GM23338 (cell line): ENCODE data around the gene CSGALNACT2. TPM values are rescaled to one million over a fixed set of nuclear protein-coding genes. Genes with fewer than 3 reads are reported as not detected.

Source experiments
- ATAC-seq: fragments of 200-7000 bp; cut with Tn5 transposase; 3 replicates; pipeline ENCODE4 v1.9.1; 2020
- DNase-seq: peaks from one replicate; pipeline ENCODE4 v3.0.0-alpha.2; 2015; ENCODE audit warnings: low spot score
- H2AFZ ChIP-seq: fragments of 200-600 bp; sonication (generic); 2 replicates; pipeline ENCODE4 v1.8.0; 2016; ENCODE audit warnings: antibody characterized with exemption, mild to moderate bottlenecking, moderate library complexity
- H3F3A ChIP-seq: fragments of 200-600 bp; sonication (generic); replicated peaks from 2 replicates; pipeline ENCODE4 v1.8.0; 2017; ENCODE audit warnings: antibody characterized with exemption, mixed run types, low read depth
- H3K27ac ChIP-seq: fragments of 200-600 bp; sonication (generic); 2 replicates; pipeline ENCODE4 v1.6.1; 2016; ENCODE audit warnings: low read depth
- H3K27me3 ChIP-seq: fragments of 200-600 bp; sonication (generic); 2 replicates; pipeline ENCODE4 v1.8.0; 2016; ENCODE audit warnings: mild to moderate bottlenecking, mixed run types, moderate library complexity; ENCODE audit not compliant: insufficient read depth
- H3K36me3 ChIP-seq: fragments of 200-600 bp; sonication (generic); 2 replicates; pipeline ENCODE4 v1.8.0; 2016; ENCODE audit warnings: mild to moderate bottlenecking; ENCODE audit not compliant: insufficient read depth
- H3K4me1 ChIP-seq: fragments of 200-600 bp; sonication (generic); 2 replicates; pipeline ENCODE4 v1.8.0; 2016; ENCODE audit warnings: mild to moderate bottlenecking, moderate library complexity; ENCODE audit not compliant: insufficient read depth
- H3K4me2 ChIP-seq: fragments of 200-600 bp; sonication (generic); 2 replicates; pipeline ENCODE4 v1.7.1; 2017; ENCODE audit warnings: mixed run types
- H3K4me3 ChIP-seq: fragments of 200-600 bp; sonication (generic); 2 replicates; pipeline ENCODE4 v1.6.1; 2016; ENCODE audit warnings: mixed run types
- H3K79me2 ChIP-seq: fragments of 200-600 bp; sonication (generic); replicated peaks from 2 replicates; pipeline ENCODE4 v1.8.0; 2017; ENCODE audit warnings: mild to moderate bottlenecking; ENCODE audit not compliant: insufficient read depth
- H3K9me2 ChIP-seq: fragments of 200-600 bp; sonication (generic); 2 replicates; pipeline ENCODE4 v1.8.0; 2017; ENCODE audit not compliant: insufficient read depth
- H4K20me1 ChIP-seq: fragments of 200-600 bp; sonication (generic); replicated peaks from 2 replicates; pipeline ENCODE4 v1.8.0; 2017; ENCODE audit warnings: mild to moderate bottlenecking; ENCODE audit not compliant: insufficient read depth
- H3K27ac Mint-ChIP-seq: 2 replicates; pipeline ENCODE4 v1.8.0; 2020; ENCODE audit warnings: inconsistent platforms, mild to moderate bottlenecking, moderate library complexity, mixed read lengths
- H3K27me3 Mint-ChIP-seq: 3 replicates; pipeline ENCODE4 v1.8.0; 2022; ENCODE audit warnings: low read depth, mild to moderate bottlenecking, moderate library complexity, mixed read lengths, inconsistent platforms; ENCODE audit not compliant: insufficient read depth, poor library complexity
- H3K36me3 Mint-ChIP-seq: 3 replicates; pipeline ENCODE4 v1.8.0; 2021; ENCODE audit warnings: low read depth, mild to moderate bottlenecking, inconsistent platforms, moderate library complexity, mixed read lengths
- H3K4me1 Mint-ChIP-seq: 3 replicates; pipeline ENCODE4 v1.8.0; 2020; ENCODE audit warnings: mild to moderate bottlenecking, inconsistent platforms, mixed read lengths
- H3K4me3 Mint-ChIP-seq: 3 replicates; pipeline ENCODE4 v1.8.0; 2021; ENCODE audit warnings: moderate library complexity, mild to moderate bottlenecking, inconsistent platforms, mixed read lengths
- H3K9me3 Mint-ChIP-seq: 3 replicates; pipeline ENCODE4 v1.8.0; 2020; ENCODE audit warnings: moderate library complexity, mild to moderate bottlenecking, inconsistent platforms, mixed read lengths
- CREB1 ChIP-seq: fragments of 250-450 bp; sonication (Bioruptor Pico); IDR thresholded peaks from 2 replicates; pipeline ENCODE4 v1.5.0; 2020; ENCODE audit warnings: low read depth, mild to moderate bottlenecking, moderate library complexity
- CTCF ChIP-seq, 2 experiments: fragments of 200-600 bp in 1 of 2; sonication (generic) in 1 of 2; conservative IDR thresholded peaks; 2 replicates each; pipeline versions ENCODE4 v1.5.1 to v1.6.1; 2016 to 2017; ENCODE audit warnings: antibody characterized with exemption in 2 of 2, low read depth in 2 of 2, mild to moderate bottlenecking in 2 of 2, moderate library complexity in 1 of 2
- EZH2 ChIP-seq: fragments of 200-600 bp; sonication (generic); IDR thresholded peaks from one replicate; pipeline ENCODE4 v1.8.0; 2017; ENCODE audit warnings: antibody characterized with exemption, mild to moderate bottlenecking, low read depth; ENCODE audit not compliant: unreplicated experiment
- EZH2phosphoT487 ChIP-seq: fragments of 200-600 bp; sonication (generic); IDR thresholded peaks from one replicate; pipeline ENCODE4 v1.8.1; 2018; ENCODE audit warnings: antibody characterized with exemption; ENCODE audit not compliant: unreplicated experiment
- JUNB ChIP-seq: IDR thresholded peaks from one replicate; pipeline ENCODE4 v1.6.1; 2016; ENCODE audit warnings: antibody characterized with exemption; ENCODE audit not compliant: unreplicated experiment
- NANOG ChIP-seq: IDR thresholded peaks from 2 replicates; pipeline ENCODE4 v1.6.1; 2016; ENCODE audit warnings: antibody characterized with exemption, borderline replicate concordance
- POLR2AphosphoS5 ChIP-seq: IDR thresholded peaks from 2 replicates; pipeline ENCODE4 v1.6.1; 2016; ENCODE audit warnings: antibody characterized with exemption, low read depth
- REST ChIP-seq: IDR thresholded peaks from one replicate; pipeline ENCODE4 v1.6.1; 2018; ENCODE audit warnings: antibody characterized with exemption; ENCODE audit not compliant: unreplicated experiment
- STAT1 ChIP-seq: IDR thresholded peaks from one replicate; pipeline ENCODE4 v1.6.1; 2016; ENCODE audit warnings: antibody characterized with exemption; ENCODE audit not compliant: unreplicated experiment
- ZNF114 ChIP-seq: fragments of 250-450 bp; sonication (Bioruptor Pico); IDR thresholded peaks from 2 replicates; pipeline ENCODE4 v1.5.0; 2020; ENCODE audit warnings: mild to moderate bottlenecking, moderate library complexity
- ZNF331 ChIP-seq: fragments of 250-450 bp; sonication (Bioruptor Pico); IDR thresholded peaks from 2 replicates; pipeline ENCODE4 v1.5.0; 2020; ENCODE audit warnings: low read depth, mild to moderate bottlenecking, moderate library complexity
- polyA plus RNA-seq: library from polyadenylated mRNA; unstranded; fragments of >200 nt; fragmentation: Nextera tagmentation; extraction: Ambion mirVana; gene quantifications from 2 replicates; pipeline ENCODE4 v1.2.1, GENCODE V29; 2016
- total RNA-seq: library from RNA; depleted of rRNA; stranded (reverse); fragments of >200 nt; shearing (Covaris generic); gene quantifications from 2 replicates; pipeline ENCODE4 v1.2.3, GENCODE V29; 2014
- TF ChIP-seq, protein P1 (sequence below): fragments of 250-450 bp; sonication (Bioruptor Pico); IDR thresholded peaks from 2 replicates; pipeline ENCODE4 v1.5.0; 2020; ENCODE audit warnings: mild to moderate bottlenecking, moderate library complexity
- TF ChIP-seq, protein P2 (sequence below): IDR thresholded peaks from 2 replicates; pipeline ENCODE4 v1.6.1; 2016; ENCODE audit warnings: antibody characterized with exemption

The CSGALNACT2 gene
- total and polyA plus RNA-seq, 2 experiments from 2014 or later = 3.0 to 4.6 TPM

GRCh38 chr10:43108951-43109350, 29.3 kb upstream of the CSGALNACT2 start:
- DNase-seq = no peak
- no peak overlapping the region for H3K27ac ChIP-seq
- no peak overlapping the region for H2AFZ ChIP-seq
- ATAC-seq = no peak
- no peaks in the 10 kb centered on the region for H3K9me2 ChIP-seq
- H3K36me3 ChIP-seq = no peaks in the 10 kb centered on the region
- Mint-ChIP-seq H3K9me3 (no peaks in the 10 kb centered on the region), H3K4me3 (no peak overlapping the region), H3K27ac (no peak overlapping the region), H3K36me3 (no peaks in the 10 kb centered on the region), H3K4me1 (no peaks in the 10 kb centered on the region), H3K27me3 (peaks cover 20% of the 10 kb centered on the region)
- H3F3A ChIP-seq = no peaks in the 10 kb centered on the region
- H3K27me3 ChIP-seq = peaks cover 12% of the 10 kb centered on the region
- no peak overlapping the region for H3K4me3 ChIP-seq
- H3K4me1 ChIP-seq = no peaks in the 10 kb centered on the region
- TF ChIP-seq, protein P1, sequence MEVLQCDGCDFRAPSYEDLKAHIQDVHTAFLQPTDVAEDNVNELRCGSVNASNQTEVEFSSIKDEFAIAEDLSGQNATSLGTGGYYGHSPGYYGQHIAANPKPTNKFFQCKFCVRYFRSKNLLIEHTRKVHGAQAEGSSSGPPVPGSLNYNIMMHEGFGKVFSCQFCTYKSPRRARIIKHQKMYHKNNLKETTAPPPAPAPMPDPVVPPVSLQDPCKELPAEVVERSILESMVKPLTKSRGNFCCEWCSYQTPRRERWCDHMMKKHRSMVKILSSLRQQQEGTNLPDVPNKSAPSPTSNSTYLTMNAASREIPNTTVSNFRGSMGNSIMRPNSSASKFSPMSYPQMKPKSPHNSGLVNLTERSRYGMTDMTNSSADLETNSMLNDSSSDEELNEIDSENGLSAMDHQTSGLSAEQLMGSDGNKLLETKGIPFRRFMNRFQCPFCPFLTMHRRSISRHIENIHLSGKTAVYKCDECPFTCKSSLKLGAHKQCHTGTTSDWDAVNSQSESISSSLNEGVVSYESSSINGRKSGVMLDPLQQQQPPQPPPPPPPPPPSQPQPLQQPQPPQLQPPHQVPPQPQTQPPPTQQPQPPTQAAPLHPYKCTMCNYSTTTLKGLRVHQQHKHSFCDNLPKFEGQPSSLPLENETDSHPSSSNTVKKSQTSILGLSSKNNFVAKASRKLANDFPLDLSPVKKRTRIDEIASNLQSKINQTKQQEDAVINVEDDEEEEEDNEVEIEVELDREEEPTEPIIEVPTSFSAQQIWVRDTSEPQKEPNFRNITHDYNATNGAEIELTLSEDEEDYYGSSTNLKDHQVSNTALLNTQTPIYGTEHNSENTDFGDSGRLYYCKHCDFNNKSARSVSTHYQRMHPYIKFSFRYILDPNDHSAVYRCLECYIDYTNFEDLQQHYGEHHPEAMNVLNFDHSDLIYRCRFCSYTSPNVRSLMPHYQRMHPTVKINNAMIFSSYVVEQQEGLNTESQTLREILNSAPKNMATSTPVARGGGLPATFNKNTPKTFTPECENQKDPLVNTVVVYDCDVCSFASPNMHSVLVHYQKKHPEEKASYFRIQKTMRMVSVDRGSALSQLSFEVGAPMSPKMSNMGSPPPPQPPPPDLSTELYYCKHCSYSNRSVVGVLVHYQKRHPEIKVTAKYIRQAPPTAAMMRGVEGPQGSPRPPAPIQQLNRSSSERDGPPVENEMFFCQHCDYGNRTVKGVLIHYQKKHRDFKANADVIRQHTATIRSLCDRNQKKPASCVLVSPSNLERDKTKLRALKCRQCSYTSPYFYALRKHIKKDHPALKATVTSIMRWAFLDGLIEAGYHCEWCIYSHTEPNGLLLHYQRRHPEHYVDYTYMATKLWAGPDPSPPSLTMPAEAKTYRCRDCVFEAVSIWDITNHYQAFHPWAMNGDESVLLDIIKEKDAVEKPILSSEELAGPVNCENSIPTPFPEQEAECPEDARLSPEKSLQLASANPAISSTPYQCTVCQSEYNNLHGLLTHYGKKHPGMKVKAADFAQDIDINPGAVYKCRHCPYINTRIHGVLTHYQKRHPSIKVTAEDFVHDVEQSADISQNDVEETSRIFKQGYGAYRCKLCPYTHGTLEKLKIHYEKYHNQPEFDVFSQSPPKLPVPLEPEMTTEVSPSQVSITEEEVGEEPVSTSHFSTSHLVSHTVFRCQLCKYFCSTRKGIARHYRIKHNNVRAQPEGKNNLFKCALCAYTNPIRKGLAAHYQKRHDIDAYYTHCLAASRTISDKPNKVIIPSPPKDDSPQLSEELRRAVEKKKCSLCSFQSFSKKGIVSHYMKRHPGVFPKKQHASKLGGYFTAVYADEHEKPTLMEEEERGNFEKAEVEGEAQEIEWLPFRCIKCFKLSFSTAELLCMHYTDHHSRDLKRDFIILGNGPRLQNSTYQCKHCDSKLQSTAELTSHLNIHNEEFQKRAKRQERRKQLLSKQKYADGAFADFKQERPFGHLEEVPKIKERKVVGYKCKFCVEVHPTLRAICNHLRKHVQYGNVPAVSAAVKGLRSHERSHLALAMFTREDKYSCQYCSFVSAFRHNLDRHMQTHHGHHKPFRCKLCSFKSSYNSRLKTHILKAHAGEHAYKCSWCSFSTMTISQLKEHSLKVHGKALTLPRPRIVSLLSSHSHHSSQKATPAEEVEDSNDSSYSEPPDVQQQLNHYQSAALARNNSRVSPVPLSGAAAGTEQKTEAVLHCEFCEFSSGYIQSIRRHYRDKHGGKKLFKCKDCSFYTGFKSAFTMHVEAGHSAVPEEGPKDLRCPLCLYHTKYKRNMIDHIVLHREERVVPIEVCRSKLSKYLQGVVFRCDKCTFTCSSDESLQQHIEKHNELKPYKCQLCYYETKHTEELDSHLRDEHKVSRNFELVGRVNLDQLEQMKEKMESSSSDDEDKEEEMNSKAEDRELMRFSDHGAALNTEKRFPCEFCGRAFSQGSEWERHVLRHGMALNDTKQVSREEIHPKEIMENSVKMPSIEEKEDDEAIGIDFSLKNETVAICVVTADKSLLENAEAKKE (CRISPR knock-in tag) = no peak
- TF ChIP-seq, protein P2, sequence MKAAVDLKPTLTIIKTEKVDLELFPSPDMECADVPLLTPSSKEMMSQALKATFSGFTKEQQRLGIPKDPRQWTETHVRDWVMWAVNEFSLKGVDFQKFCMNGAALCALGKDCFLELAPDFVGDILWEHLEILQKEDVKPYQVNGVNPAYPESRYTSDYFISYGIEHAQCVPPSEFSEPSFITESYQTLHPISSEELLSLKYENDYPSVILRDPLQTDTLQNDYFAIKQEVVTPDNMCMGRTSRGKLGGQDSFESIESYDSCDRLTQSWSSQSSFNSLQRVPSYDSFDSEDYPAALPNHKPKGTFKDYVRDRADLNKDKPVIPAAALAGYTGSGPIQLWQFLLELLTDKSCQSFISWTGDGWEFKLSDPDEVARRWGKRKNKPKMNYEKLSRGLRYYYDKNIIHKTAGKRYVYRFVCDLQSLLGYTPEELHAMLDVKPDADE = no peak
- TF ChIP-seq JUNB = no peak
- no peak for TF ChIP-seq NANOG
- no peak for TF ChIP-seq ZNF114 (CRISPR knock-in tag)
- TF ChIP-seq REST = no peak
- no peak for TF ChIP-seq EZH2phosphoT487
- TF ChIP-seq EZH2 = no peak
- no peak for TF ChIP-seq ZNF331 (CRISPR knock-in tag)
- TF ChIP-seq CREB1 (CRISPR knock-in tag) = no peak
- no peak for TF ChIP-seq POLR2AphosphoS5
- no peak for TF ChIP-seq STAT1
- no peak for TF ChIP-seq CTCF (conservative IDR thresholded peaks at IDR 0.05; ENCODE audit: low read depth in 2 of 2)
- no peaks in the 10 kb centered on the region for H3K79me2 ChIP-seq
- H3K4me2 ChIP-seq = no peak overlapping the region
- H4K20me1 ChIP-seq = no peaks in the 10 kb centered on the region
